ENCODE data around the gene ZFP36L1.

ZFP36L1 gene

DNA sequence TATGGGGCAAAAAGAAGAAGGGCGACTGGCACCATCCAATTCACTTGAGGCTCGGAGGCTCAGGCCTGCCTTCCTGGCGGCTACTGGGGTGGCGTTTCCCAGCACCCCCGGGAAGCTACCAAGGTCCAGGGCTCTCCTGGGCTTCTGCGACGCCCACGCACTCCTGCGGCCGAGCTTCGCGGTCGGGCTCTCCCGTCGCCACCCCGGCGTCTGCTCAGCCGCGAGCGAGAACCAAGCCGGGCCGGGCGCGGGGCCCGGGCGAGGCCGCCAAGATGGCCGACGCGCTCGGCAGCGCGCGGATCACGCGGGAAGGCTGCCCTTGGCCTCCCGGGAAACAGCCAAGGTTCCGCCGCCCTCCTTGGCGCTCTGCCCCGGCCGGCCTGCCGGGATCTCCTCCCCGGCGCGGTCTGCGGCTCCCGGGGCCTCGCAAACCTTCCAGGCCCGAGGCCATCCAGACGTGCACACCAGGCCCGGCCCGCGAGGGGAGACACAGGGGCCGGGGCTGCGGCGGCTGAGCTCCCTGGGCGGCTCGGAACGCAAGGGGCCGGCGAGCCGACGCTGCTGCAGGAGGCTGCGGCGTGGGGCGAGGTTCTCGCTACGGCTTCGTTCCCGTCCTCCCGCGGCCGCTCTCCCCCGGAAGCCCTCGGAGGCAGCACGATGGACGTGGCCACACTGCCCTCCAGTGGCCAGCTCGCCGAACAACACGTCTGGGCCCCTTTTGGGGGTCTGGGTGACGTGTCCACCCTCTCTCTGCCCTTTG, 23.5 kb upstream of the ZFP36L1 start:
- peak; percentile 96 for DNase-seq

GRCh38 chr14:68815298-68816182, 22.7 kb upstream of the ZFP36L1 start:
- DNase-seq = no peak

GRCh38 chr14:68814539-68815297, 21.9 kb upstream of the ZFP36L1 start:
- DNase-seq = peak; percentile 91

GRCh38 chr14:68814238-68814538, 21.3 kb upstream of the ZFP36L1 start:
- DNase-seq = no peak

DNA sequence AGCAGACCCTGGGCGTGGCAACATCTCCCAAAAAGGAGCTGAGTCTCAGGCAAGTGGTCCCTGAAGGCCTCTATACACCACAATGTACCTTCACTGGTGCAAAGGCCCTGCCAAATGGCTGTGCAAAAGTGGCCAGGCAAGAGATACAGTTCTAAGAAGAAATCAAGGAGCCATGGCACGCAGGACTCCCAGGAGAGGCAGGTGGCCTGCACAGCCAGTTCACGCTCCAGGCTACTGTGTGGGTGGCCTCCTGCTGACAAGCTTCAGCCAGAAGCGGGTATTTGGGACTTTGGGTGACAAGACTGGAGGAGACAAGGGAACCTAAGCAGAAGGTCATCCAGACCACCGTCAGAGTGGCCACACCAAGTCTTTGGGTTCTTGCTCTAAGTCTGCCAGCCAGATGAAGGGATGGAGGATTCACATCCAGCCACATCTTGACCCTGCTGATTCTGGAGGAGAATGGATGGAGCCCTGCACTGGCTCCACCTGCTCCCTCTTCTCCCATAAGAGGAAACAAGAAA, 20.5 kb upstream of the ZFP36L1 start:
- DNase-seq = no peak

- DNase-seq = no peak
Observed at GRCh38 chr14:68811171-68811570, 18.3 kb upstream of the ZFP36L1 start.

- no peak for DNase-seq
Observed at GRCh38 chr14:68810173-68811153, 17.6 kb upstream of the ZFP36L1 start.

DNA sequence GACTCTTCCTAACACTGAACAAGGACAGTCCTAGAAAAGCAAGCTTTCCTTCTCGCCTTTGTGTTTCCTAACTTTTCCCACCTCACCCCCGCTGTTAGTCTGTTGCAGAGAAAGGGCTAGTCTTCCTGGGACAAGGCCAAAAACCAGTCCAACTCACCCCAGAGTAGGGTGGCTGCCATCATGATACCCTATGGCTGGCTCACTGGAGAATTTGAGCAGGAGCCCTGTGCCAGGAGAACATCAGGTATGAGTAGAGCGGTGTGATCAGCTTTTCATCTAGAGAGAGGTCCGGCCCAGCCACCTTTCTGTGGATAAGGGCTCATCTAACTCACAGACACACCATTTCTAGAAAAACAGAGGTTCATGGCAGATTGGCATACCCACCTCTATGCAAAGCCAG, 16.7 kb upstream of the ZFP36L1 start:
- DNase-seq = no peak

GRCh38 chr14:68808696-68809480, 16.0 kb upstream of the ZFP36L1 start:
- no peak for DNase-seq

DNA sequence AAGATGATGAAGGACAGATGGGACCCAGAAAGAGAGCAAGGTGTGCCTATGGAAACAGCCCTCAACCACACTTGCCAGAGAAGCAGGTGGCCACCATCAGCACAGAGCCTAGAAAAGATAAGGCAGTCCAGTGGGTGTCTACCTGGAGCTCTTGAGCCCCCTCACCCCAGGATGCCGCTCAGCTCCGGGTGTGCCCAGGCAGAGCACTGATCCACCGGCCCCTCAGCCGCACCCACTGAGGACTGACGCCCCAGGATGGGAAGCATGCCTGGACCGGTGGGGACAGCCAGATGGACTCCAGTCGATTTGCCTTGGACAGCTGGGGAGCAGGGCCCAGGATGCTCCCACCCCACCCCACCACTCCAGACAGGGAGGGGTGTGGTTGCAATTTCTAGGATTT, 15.1 kb upstream of the ZFP36L1 start:
- no peak for DNase-seq

GRCh38 chr14:68807148-68807600, 14.3 kb upstream of the ZFP36L1 start:
- DNase-seq = peak; percentile 86

GRCh38 chr14:68806526-68807147, 13.8 kb upstream of the ZFP36L1 start:
- peak; percentile 51 for DNase-seq

DNA sequence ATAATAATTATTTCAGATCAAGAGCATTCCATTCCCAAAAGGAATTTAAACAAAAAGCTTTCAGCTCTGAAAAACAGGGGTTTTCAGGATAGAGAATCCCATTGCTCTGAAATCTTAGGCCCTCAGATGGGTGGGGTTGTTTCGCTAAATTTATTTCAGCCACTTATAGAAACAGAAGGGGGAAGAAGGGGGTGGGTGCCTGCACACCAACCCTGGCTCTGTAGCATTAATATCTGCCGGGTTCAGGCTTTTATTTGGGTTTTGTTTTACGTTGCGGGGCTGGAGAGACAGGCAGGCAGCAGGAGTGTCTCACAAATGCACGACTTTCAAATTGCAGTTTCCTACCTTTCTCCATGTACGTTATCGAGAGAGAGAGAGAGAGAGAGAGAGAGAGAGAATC, 12.5 kb upstream of the ZFP36L1 start:
- no peak for DNase-seq

GRCh38 chr14:68801631-68802030, 8.8 kb upstream of the ZFP36L1 start:
- DNase-seq = no peak

DNA sequence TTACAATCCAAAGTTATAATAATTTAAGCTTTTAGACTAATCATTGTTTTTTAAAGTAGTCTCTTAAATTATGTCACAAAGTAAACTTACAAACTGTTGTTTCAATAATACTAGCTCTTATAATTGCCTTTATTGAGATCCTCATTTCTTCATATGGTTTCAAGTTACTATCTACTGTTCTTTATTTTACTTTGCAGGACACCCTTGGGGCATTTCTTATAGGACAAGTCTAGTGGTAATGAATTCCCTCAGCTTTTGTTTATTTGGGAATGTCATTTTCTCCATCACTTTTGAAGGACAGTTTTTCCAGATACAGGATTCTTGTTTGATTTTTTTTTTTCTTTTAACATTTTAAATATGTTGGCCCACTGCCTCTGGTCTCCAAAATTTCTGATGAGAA, 8.1 kb upstream of the ZFP36L1 start:
- DNase-seq = no peak

DNA sequence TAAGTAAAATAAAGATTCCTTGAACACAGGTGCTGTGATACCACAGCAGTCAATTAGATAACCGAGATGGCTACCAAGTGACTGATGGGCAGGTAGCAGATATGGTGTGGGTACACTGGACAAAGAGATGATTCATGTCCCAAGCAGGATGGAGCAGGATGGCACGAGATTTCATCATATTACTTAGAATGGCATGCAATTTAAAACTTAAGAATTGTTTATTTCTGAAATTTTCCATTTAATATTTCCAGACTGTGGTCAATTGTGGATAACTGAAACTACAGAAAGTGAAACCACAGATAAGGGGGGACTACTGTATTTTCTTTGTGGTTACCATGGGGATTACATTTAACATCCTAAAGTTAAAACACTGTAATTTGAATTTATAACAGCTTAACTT, 7.5 kb upstream of the ZFP36L1 start:
- peak; percentile 63 for DNase-seq

DNA sequence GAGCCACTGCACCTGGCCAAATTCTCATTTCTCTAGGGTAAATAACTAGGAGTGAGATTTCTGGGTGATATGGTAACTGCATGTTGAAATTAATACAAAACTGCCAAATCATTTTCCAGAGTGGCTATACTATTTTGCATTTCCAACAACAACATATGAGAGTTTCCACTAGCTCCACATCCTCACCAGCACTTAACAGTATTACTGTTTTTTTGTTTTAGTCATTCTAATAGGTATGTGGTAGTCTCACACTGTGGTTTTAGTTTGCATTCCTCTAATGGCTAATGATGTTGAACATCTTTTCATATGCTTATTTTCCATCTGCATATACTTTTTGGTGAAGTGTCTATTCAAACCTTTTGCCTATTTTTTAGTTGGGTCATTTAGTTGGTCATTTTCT, 5.8 kb upstream of the ZFP36L1 start:
- no peak for DNase-seq

- DNase-seq = peak; percentile 77
Observed at GRCh38 chr14:68797121-68797670, 4.3 kb upstream of the ZFP36L1 start.

DNA sequence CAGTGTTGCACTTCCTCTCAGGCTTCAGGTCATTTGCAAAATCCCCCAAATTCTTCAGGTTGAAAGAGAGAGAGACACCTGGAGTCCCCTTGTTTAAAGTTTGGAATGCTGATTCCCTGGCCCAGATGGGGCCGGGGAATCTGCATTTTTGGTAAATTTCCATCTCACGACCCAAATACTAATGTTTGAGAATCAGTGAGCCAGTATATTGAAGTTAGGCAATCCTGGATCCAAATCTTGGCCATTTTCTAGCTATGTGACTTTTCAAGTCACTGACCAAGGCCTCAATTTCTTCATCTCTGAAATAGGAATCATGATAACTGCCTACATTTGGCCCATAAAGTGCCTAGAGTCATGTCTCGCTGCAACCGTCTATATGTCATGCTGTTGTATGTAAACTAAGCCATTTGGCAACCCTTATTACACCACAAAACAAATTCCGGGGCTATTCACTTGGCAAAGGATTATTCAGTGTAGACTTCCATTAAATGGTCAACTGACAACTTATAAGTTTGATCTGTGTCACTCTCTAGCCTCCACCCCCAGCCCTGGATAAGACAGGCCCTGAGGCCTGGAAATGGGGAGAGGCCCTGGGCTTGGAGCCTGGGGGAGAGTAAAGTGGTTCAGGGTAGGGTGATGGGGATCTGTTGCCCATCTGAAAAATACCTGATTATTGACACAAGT, 3.7 kb upstream of the ZFP36L1 start:
- no peak for DNase-seq

Data from hematopoietic multipotent progenitor cell treated with erythropoietin and hydrocortisone succinate and interleukin-3 and kit ligand, for 4 days (in vitro differentiated cells).